Vagina (tissue), 2 donors: ENCODE measurements around the gene TMEM245.

Experiments used
- POLR2AphosphoS5 ChIP-seq, 2 donors: sonication (generic); formaldehyde crosslinking; IDR thresholded peaks; one replicate each; pipeline ENCODE4 v1.9.0; 2017; ENCODE audit warnings: antibody characterized with exemption in 2 of 2, mild to moderate bottlenecking in 2 of 2, low read depth in 1 of 2; ENCODE audit not compliant: insufficient read depth in 1 of 2
- TF ChIP-seq, protein P1 (sequence below), 3 experiments: fragments of 450-650 bp in 2 of 3; fragments of 200-600 bp in 1 of 3; sonication (generic) in 1 of 3; IDR thresholded peaks; one replicate each; pipeline ENCODE4 v1.5.1; 2017 to 2019; ENCODE audit warnings: antibody characterized with exemption in 3 of 3, mild to moderate bottlenecking in 2 of 3, moderate library complexity in 2 of 3

DNA sequence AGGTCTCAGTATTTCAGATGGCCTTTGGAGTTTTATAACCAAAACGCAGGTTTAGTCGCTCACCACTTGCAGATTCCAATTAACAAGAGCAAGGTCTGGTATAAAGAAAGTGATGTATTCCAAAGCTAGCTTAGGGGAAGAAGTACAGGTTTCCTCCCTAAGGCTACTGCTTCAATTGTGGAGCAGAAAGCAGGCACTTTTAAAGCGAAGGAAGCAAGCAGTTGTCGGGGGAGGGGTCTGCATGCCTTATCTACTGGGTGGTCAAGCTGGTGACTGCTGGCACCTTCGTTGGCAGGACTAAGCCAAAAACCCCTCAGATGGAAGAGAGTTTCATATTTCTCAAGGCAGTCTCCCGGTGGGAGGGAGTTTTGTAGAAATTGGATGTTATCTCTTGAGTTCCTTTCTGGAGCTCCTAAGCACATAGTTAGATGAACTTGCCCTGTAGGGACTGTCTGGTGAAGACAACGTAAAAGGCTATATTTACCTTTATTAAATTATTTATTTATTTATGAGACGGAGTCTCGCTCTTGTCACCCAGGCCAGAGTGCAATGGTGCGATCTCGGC lies 1.6 kb upstream of the TMEM245 start:
- TF ChIP-seq, protein P1, sequence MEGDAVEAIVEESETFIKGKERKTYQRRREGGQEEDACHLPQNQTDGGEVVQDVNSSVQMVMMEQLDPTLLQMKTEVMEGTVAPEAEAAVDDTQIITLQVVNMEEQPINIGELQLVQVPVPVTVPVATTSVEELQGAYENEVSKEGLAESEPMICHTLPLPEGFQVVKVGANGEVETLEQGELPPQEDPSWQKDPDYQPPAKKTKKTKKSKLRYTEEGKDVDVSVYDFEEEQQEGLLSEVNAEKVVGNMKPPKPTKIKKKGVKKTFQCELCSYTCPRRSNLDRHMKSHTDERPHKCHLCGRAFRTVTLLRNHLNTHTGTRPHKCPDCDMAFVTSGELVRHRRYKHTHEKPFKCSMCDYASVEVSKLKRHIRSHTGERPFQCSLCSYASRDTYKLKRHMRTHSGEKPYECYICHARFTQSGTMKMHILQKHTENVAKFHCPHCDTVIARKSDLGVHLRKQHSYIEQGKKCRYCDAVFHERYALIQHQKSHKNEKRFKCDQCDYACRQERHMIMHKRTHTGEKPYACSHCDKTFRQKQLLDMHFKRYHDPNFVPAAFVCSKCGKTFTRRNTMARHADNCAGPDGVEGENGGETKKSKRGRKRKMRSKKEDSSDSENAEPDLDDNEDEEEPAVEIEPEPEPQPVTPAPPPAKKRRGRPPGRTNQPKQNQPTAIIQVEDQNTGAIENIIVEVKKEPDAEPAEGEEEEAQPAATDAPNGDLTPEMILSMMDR (IDR thresholded peaks at IDR 0.05), result no peak
- no peak for TF ChIP-seq POLR2AphosphoS5 (IDR thresholded peaks at IDR 0.05; ENCODE audit: insufficient read depth in 1 of 2, low read depth in 1 of 2)
